B cell (primary cell): ENCODE data around the gene RBM42. TPM values are rescaled to one million over a fixed set of nuclear protein-coding genes. Genes with fewer than 3 reads are reported as not detected.

Experiments used
- ATAC-seq: fragments of 200-7000 bp; cut with Tn5 transposase; one replicate; pipeline ENCODE4 v1.10.0; 2021; ENCODE audit warnings: low read depth, mild to moderate bottlenecking, moderate number of reproducible peaks, moderate library complexity
- CTCF ChIA-PET: fragments of 350-600 bp; sonication (Branson Sonifier 250); formaldehyde crosslinking; loops from one replicate; lab custom pipeline; 2021; ENCODE audit warnings: antibody characterized with exemption, inconsistent platforms; lab: Charles Lee
- POLR2A ChIA-PET: fragments of 350-600 bp; sonication (Branson Sonifier 250); formaldehyde crosslinking; loops from one replicate; lab custom pipeline; 2021; ENCODE audit warnings: antibody characterized with exemption; lab: Charles Lee
- DNase-seq: peaks from one replicate; pipeline ENCODE4 v3.0.0; 2013
- H2AFZ ChIP-seq: 2 replicates; pipeline ENCODE4 v1.6.1; 2012; ENCODE audit warnings: mild to moderate bottlenecking, low read depth, low read length; ENCODE audit not compliant: insufficient read depth, poor library complexity, severe bottlenecking
- H3K27ac ChIP-seq, 2 donors: 1 replicate in 1 of 2; 2 replicates in 1 of 2; pipeline ENCODE4 v1.5.1; 2012 to 2013; ENCODE audit warnings: low read length in 2 of 2, mild to moderate bottlenecking in 2 of 2, moderate library complexity in 1 of 2
- H3K27me3 ChIP-seq, 4 experiments: fragments of 200-600 bp in 1 of 4; sonication (generic) in 1 of 4; replicated peaks in 1 of 4; 1 replicate in 2 of 4; 2 replicates in 2 of 4; pipeline versions ENCODE4 v1.6.1 to v1.7.0; 2013 to 2016; ENCODE audit warnings: low read length in 3 of 4, mild to moderate bottlenecking in 2 of 4, mixed read lengths in 1 of 4, moderate library complexity in 1 of 4; ENCODE audit not compliant: insufficient read depth in 4 of 4, control insufficient read depth in 3 of 4; ENCODE audit errors: control extremely low read depth in 1 of 4
- H3K36me3 ChIP-seq, 2 experiments: replicated peaks in 1 of 2; 1 replicate in 1 of 2; 2 replicates in 1 of 2; pipeline versions ENCODE4 v1.6.1 to v1.7.1; 2013; ENCODE audit warnings: low read length in 1 of 2; ENCODE audit not compliant: insufficient read depth in 2 of 2, control insufficient read depth in 1 of 2; ENCODE audit errors: control extremely low read depth in 1 of 2, extremely low read depth in 1 of 2
- H3K4me1 ChIP-seq, 2 donors: fragments of 200-600 bp in 1 of 2; sonication (generic) in 1 of 2; 1 replicate in 1 of 2; 2 replicates in 1 of 2; pipeline versions ENCODE4 v1.5.1 to v1.6.1; 2013 to 2017; ENCODE audit warnings: low read length in 2 of 2; ENCODE audit not compliant: control insufficient read depth in 2 of 2, insufficient read depth in 2 of 2
- H3K4me2 ChIP-seq: replicated peaks from 2 replicates; pipeline ENCODE3; 2012; ENCODE audit warnings: mild to moderate bottlenecking, low read depth, low read length; ENCODE audit not compliant: poor library complexity, severe bottlenecking
- H3K4me3 ChIP-seq, 5 experiments: fragments of 200-600 bp in 1 of 5; sonication (generic) in 1 of 5; 1 replicate in 3 of 5; 2 replicates in 2 of 5; pipeline versions ENCODE4 v1.5.1 to v1.7.0; 2011 to 2016; ENCODE audit warnings: low read length in 4 of 5, mild to moderate bottlenecking in 4 of 5, low read depth in 2 of 5, control low read depth in 1 of 5, moderate library complexity in 1 of 5; ENCODE audit not compliant: insufficient read depth in 1 of 5; ENCODE audit errors: control extremely low read depth in 1 of 5, extremely low read depth in 1 of 5
- H3K79me2 ChIP-seq: fragments of 200-600 bp; sonication (generic); one replicate; pipeline ENCODE4 v1.6.0; 2016; ENCODE audit warnings: low read length; ENCODE audit not compliant: control insufficient read depth, insufficient read depth
- H3K9ac ChIP-seq: fragments of 200-600 bp; sonication (generic); 2 replicates; pipeline ENCODE4 v1.6.1; 2017; ENCODE audit warnings: mild to moderate bottlenecking, low read length, moderate library complexity
- H3K9me3 ChIP-seq, 3 donors: one replicate each; pipeline versions ENCODE4 v1.6.1 to v1.7.1; 2013; ENCODE audit warnings: low read length in 2 of 3; ENCODE audit not compliant: control insufficient read depth in 2 of 3, insufficient read depth in 1 of 3; ENCODE audit errors: control extremely low read depth in 1 of 3
- H4K20me1 ChIP-seq: 2 replicates; pipeline ENCODE4 v1.6.0; 2012; ENCODE audit warnings: mild to moderate bottlenecking, low read length; ENCODE audit not compliant: insufficient read depth, control insufficient read depth, poor library complexity, severe bottlenecking
- H3K27ac Mint-ChIP-seq: one replicate; pipeline ENCODE4 v1.8.0; 2021; ENCODE audit warnings: mixed read lengths
- H3K27me3 Mint-ChIP-seq: one replicate; pipeline ENCODE4 v1.8.0; 2021; ENCODE audit warnings: mixed read lengths
- H3K4me1 Mint-ChIP-seq: one replicate; pipeline ENCODE4 v1.8.0; 2021; ENCODE audit warnings: mixed read lengths
- H3K4me3 Mint-ChIP-seq: one replicate; pipeline ENCODE4 v1.8.0; 2021; ENCODE audit warnings: mixed read lengths
- H3K9me3 Mint-ChIP-seq: one replicate; pipeline ENCODE4 v1.8.0; 2022; ENCODE audit warnings: mixed read lengths; ENCODE audit not compliant: insufficient read depth
- CTCF ChIP-seq: fragments of 200-600 bp; IDR thresholded peaks from one replicate; pipeline ENCODE4 v1.8.0; 2022; ENCODE audit warnings: antibody characterized with exemption, mild to moderate bottlenecking
- EZH2 ChIP-seq: IDR thresholded peaks from 2 replicates; pipeline ENCODE4 v1.6.1; 2012; ENCODE audit warnings: borderline replicate concordance, low read depth, mild to moderate bottlenecking, moderate library complexity, low read length; ENCODE audit not compliant: insufficient read depth, poor library complexity, severe bottlenecking
- WGBS: methylation state at CpG from one replicate; pipeline ENCODE4 v1.1.5; 2013; ENCODE audit warnings: missing lambda C conversion rate; ENCODE audit not compliant: insufficient coverage; 5-methylcytosine and 5-hydroxymethylcytosine counted together
- intact Hi-C: fragments of 100-400 bp; cut with micrococcal nuclease; formaldehyde crosslinking; loops from one replicate; pipeline ENCODE4 v1.10.0; 2022
- polyA plus RNA-seq: library from polyadenylated mRNA; depleted of rRNA; stranded (reverse); fragments of >200 nt; gene quantifications from 2 replicates; pipeline ENCODE4 v1.2.3, GENCODE V29; 2012
- total RNA-seq, 2 donors: library from RNA; stranded (reverse); fragments of 120-200 nt in 1 of 2; gene quantifications; 1 replicate in 1 of 2; 2 replicates in 1 of 2; pipeline versions ENCODE4 v1.2.3 to v1.2.4, GENCODE V29; 2013 to 2022

The RBM42 gene
- total and polyA plus RNA-seq, 2 donors (not counting 1 experiment from before 2014, with no cell fraction given), result 42.1 to 52.0 TPM

DNA sequence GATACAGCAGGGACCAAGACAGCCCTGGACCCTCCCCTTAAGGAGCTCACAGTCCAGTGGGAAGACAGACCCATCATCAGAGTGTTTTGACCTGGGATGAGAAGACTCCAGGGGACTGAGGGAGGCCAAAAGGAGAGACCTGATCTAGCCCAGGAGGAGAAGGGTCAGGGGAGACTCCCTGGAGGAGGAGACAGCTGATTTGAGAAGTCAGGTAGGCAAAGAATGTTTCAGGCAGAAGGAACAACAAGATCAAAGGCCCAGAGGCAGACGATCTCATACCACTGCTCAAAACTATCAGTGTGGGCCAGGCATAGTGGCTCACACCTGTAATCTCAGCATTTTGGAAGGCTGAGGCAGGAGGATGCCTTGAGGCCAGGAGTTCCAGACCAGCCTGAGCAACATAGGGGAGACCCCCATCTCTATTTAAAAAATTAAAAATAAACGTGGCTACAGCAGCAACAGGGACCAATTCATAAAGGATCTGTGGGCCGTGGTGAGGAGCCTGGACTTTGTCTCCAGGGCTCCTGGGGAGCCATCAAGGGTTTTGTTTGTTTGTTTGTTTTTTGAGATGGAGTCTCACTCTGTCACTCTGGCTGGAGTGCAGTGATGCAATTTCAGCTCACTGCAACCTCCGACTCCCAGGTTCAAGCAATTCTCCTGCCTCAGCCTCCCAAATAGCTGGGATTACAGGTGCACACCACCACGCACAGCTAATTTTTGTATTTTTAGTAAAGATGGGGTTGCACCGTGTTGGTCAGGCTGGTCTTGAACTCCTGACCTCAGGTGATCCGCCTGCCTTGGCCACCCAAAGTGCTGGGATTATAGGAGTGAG, 17.1 kb downstream of the RBM42 start:
- H3K9me3 ChIP-seq, result peaks cover 0 to 5% (median 0%) of the 10 kb centered on the region in 3 donors
- H2AFZ ChIP-seq, result no peak overlapping the region
- H3K4me3 ChIP-seq, result no peak overlapping the region
- no peak overlapping the region for H3K4me2 ChIP-seq
- no peaks in the 10 kb centered on the region for H3K27me3 Mint-ChIP-seq
- ChIA-PET POLR2A (no interaction called here), CTCF (interaction anchor here (1.2 kb wide), 1 partner anchor 136 kb away, joined by 3 read pairs; no protein-coding TSS in a partner anchor)
- peaks cover 0 to 4% of the 10 kb centered on the region in 2 experiments for H3K36me3 ChIP-seq
- no peak overlapping the region for H3K27ac ChIP-seq
- H3K4me1 Mint-ChIP-seq, result peaks cover 51% of the 10 kb centered on the region
- H3K4me1 ChIP-seq, result peaks cover 27 to 64% of the 10 kb centered on the region in 2 donors
- 95% methylated on average over 5 of the region's 7 CpGs for WGBS
- no peaks in the 10 kb centered on the region for H3K9me3 Mint-ChIP-seq
- intact Hi-C loops, result loop anchor here (2.0 to 10.0 kb wide), 3 partner anchors 95 to 1949 kb away; partner anchors contain the start of genes OVOL3, POLR2I, TBCB and ZNF540
- H3K9ac ChIP-seq, result no peak overlapping the region
- peak overlapping the region; percentile 94 for H3K4me3 Mint-ChIP-seq
- no peak overlapping the region for H3K27ac Mint-ChIP-seq
- H4K20me1 ChIP-seq, result peaks cover 10% of the 10 kb centered on the region
- no peak for TF ChIP-seq CTCF
- no peak for TF ChIP-seq EZH2
- no peaks in the 10 kb centered on the region for H3K27me3 ChIP-seq
- DNase-seq (no peak), ATAC-seq (no peak)
- peaks cover 35% of the 10 kb centered on the region for H3K79me2 ChIP-seq
